HUES48 (cell line): ENCODE data around the gene COTL1.

Experiments used
- H3K27ac ChIP-seq: one replicate; pipeline ENCODE4 v1.7.0; 2013; ENCODE audit warnings: low read depth, low read length, inconsistent platforms
- H3K27me3 ChIP-seq: 2 replicates; pipeline ENCODE4 v1.6.1; 2013; ENCODE audit warnings: mild to moderate bottlenecking, low read length; ENCODE audit not compliant: control insufficient read depth, insufficient read depth
- H3K36me3 ChIP-seq: 2 replicates; pipeline ENCODE4 v1.6.1; 2013; ENCODE audit warnings: low read length; ENCODE audit not compliant: control insufficient read depth, insufficient read depth
- H3K4me1 ChIP-seq: 2 replicates; pipeline ENCODE4 v1.6.1; 2013; ENCODE audit warnings: mild to moderate bottlenecking, low read length; ENCODE audit not compliant: control insufficient read depth, insufficient read depth
- H3K4me3 ChIP-seq: 2 replicates; pipeline ENCODE4 v1.5.1; 2013; ENCODE audit warnings: mild to moderate bottlenecking, low read depth, low read length
- H3K9ac ChIP-seq: 2 replicates; pipeline ENCODE4 v1.6.1; 2013; ENCODE audit warnings: mild to moderate bottlenecking, low read depth, low read length, moderate library complexity
- H3K9me3 ChIP-seq: 2 replicates; pipeline ENCODE4 v1.6.1; 2013; ENCODE audit warnings: low read length; ENCODE audit not compliant: control insufficient read depth, insufficient read depth

COTL1 gene

GRCh38 chr16:84656649-84657048, 38.8 kb upstream of the COTL1 start:
- H3K36me3 ChIP-seq, result peaks cover 55% of the 10 kb centered on the region
- no peak overlapping the region for H3K9ac ChIP-seq
- H3K27ac ChIP-seq, result no peak overlapping the region

GRCh38 chr16:84654998-84655397, 37.1 kb upstream of the COTL1 start:
- Histone ChIP-seq H3K9ac (no peak overlapping the region), H3K27me3 (no peaks in the 10 kb centered on the region), H3K27ac (no peak overlapping the region), H3K4me3 (no peak overlapping the region), H3K4me1 (no peaks in the 10 kb centered on the region), H3K9me3 (no peaks in the 10 kb centered on the region), H3K36me3 (peaks cover 46% of the 10 kb centered on the region)

More at GRCh38 chr16:84656649-84657048, 38.8 kb upstream of the COTL1 start:
- Histone ChIP-seq H3K4me1 (no peaks in the 10 kb centered on the region), H3K27me3 (no peaks in the 10 kb centered on the region), H3K9me3 (no peaks in the 10 kb centered on the region), H3K4me3 (no peak overlapping the region)

DNA sequence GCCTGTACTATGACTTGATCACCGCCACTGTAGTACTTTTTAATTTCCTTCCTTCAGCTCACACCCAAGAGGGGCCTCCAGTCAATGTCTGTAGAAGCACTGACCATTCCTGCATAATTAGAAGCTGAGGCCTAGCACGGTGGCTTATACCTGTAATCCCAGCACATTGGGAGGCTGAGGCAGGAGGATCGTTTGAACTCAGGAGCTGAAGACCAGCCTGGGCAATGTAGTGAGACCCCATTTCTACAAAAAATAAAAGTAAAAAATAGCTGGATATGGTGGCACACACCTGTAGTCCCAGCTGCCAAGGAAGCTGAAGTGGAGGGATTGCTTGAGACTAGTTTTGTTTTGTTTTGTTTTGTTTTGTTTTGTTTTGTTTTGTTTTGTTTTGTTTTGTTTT, 36.4 kb upstream of the COTL1 start:
- H3K4me3 ChIP-seq, result no peak overlapping the region
- no peaks in the 10 kb centered on the region for H3K9me3 ChIP-seq
- peaks cover 39% of the 10 kb centered on the region for H3K36me3 ChIP-seq
- H3K27me3 ChIP-seq, result peaks cover 4% of the 10 kb centered on the region
- H3K9ac ChIP-seq, result no peak overlapping the region
- no peak overlapping the region for H3K27ac ChIP-seq
- H3K4me1 ChIP-seq, result peaks cover 3% of the 10 kb centered on the region; the same call in 1 of the 2 replicates

DNA sequence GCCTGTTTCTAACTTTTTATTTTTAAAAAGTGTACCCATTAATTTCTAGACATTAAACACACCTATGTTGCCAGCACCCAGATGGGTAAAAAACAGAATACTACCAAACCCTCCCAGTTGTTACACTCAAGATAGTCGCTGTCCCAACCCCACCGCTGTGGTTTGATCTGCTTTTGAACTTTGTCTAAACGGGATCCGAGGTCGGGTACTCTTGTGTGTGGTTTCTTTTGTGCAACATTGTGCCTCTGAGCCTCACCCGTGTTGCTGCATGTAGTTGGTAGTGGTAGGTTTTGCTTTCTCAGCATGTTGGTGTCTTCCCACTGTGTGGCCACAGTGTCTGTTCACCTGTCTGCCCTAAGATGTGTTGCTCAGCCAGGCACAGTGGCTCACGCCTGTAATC, 34.7 kb upstream of the COTL1 start:
- peaks cover 14% of the 10 kb centered on the region for H3K27me3 ChIP-seq
- no peaks in the 10 kb centered on the region for H3K9me3 ChIP-seq
- no peak overlapping the region for H3K27ac ChIP-seq
- H3K4me3 ChIP-seq, result no peak overlapping the region
- H3K9ac ChIP-seq, result no peak overlapping the region
- peaks cover 23% of the 10 kb centered on the region for H3K36me3 ChIP-seq
- peaks cover 5% of the 10 kb centered on the region; the same call in 1 of the 2 replicates for H3K4me1 ChIP-seq

DNA sequence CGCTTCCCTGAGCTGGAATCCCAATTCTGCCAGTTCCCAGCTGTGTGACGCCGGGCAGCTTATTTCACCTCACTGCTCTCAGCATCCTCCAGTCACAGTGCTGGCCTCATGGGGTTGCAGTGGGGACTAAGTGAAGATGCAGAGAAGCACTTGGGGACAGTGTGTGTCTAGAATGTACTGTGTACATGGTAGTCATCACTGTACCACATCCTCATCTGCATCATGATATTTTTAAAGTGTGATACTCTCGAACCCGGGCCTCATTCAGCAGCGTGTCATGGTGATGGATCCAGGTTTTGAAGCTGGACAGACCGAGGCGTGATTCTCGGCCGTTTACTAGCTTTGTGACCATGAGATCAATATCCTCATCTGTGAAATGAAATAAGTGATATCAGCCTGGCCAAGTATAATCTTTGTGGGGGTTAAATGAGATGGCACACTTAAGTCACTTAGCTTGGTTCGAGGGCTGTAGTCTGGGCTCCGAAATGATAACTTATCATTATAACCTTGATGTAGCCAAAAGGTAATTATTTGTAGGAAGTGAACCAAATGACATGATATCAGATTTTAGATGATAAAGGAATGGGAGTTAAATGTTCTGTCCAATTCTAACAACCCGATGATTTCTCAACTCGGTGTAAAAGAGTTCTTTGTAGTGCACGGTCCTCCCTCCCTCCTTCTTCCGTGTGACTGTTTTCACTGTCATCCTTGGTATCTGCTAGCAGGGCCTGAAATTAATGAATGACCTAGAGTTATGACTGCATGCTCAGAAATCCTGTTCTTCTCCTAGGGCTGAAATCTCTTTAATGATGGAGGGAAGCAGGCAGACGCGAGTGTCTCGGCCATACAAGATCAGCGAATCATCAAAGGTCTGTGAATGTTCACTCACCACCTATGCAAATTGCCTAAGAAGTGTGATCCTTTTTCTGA, 32.4 kb upstream of the COTL1 start:
- peaks cover 13% of the 10 kb centered on the region for H3K36me3 ChIP-seq
- no peaks in the 10 kb centered on the region for H3K9me3 ChIP-seq
- H3K9ac ChIP-seq, result no peak overlapping the region
- H3K27me3 ChIP-seq, result peaks cover 17% of the 10 kb centered on the region
- H3K4me1 ChIP-seq, result peaks cover 5% of the 10 kb centered on the region; the same call in 1 of the 2 replicates
- H3K27ac ChIP-seq, result no peak overlapping the region
- H3K4me3 ChIP-seq, result no peak overlapping the region

DNA sequence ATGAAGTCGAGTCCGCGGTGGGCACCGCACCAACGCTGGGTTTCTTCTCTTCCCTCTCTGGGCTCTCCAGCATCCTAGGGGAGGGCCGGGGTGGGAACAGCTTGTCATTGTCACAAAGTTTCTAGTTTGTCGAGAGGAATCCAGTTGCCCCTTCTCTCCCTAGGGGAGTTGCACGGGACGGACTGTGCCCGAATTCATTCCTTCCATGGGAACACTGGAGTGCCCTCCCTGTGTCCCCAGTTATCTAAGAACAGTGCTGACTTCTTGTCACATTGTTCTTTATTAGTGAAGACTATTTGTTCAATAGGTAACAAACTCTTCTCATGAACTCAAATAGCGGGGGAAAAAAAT, 31.6 kb upstream of the COTL1 start:
- no peaks in the 10 kb centered on the region for H3K9me3 ChIP-seq
- peaks cover 17% of the 10 kb centered on the region for H3K27me3 ChIP-seq
- H3K4me3 ChIP-seq, result peak overlapping the region; percentile 70; the same call in 1 of the 2 replicates
- H3K36me3 ChIP-seq, result peaks cover 13% of the 10 kb centered on the region
- H3K27ac ChIP-seq, result no peak overlapping the region
- H3K9ac ChIP-seq, result no peak overlapping the region
- H3K4me1 ChIP-seq, result peaks cover 5% of the 10 kb centered on the region; the same call in 1 of the 2 replicates

DNA sequence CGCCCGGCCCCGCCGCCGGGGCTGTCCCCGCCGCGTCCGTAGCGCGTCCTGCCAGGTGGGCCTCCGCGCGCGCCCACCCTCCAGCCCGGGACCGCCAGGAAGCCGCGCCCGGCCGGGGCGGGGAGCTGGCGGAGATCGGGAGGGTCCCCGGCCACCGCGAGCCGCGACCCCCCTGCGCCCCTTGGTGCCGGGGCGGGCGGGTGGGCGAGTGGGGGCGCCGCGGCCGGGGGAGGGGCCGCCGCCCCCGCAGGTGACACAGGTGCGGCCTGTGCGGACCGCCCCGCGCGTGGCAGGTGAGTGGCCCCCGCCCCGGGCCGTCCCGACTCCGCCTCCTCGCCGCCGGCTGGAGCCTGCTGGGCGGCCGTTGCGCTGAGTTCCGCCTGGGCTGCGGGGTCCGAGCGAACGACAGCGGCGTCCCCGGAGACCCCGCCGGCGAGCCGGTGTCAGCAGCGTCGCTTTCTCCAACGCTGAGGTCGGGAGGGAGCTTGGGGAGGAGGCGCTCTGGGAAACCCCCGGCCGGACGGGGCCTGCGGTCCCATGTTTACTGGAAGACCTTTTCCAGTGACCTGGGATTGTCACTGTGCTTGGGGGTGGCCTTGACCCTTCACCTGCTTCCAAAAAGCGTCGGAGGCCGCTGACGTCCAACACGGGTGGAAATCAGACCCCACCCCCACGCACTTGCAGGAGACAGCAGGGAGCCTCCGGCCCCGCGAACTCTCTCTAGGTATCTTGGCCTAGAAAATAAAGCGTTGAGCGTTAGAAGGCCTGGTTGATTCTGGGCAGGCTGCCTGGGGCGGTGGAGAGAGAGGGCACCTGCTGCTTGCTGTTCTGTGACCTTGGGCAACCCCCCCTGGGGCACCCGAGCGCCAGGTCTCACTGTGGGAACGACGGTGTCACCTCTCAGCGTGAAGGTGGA, 31.0 kb upstream of the COTL1 start:
- no peak overlapping the region for H3K9ac ChIP-seq
- H3K36me3 ChIP-seq, result peaks cover 13% of the 10 kb centered on the region
- no peaks in the 10 kb centered on the region for H3K9me3 ChIP-seq
- peaks cover 17% of the 10 kb centered on the region for H3K27me3 ChIP-seq
- H3K27ac ChIP-seq, result no peak overlapping the region
- H3K4me3 ChIP-seq, result peak overlapping the region; percentile 70
- H3K4me1 ChIP-seq, result peaks cover 5% of the 10 kb centered on the region; the same call in 1 of the 2 replicates

DNA sequence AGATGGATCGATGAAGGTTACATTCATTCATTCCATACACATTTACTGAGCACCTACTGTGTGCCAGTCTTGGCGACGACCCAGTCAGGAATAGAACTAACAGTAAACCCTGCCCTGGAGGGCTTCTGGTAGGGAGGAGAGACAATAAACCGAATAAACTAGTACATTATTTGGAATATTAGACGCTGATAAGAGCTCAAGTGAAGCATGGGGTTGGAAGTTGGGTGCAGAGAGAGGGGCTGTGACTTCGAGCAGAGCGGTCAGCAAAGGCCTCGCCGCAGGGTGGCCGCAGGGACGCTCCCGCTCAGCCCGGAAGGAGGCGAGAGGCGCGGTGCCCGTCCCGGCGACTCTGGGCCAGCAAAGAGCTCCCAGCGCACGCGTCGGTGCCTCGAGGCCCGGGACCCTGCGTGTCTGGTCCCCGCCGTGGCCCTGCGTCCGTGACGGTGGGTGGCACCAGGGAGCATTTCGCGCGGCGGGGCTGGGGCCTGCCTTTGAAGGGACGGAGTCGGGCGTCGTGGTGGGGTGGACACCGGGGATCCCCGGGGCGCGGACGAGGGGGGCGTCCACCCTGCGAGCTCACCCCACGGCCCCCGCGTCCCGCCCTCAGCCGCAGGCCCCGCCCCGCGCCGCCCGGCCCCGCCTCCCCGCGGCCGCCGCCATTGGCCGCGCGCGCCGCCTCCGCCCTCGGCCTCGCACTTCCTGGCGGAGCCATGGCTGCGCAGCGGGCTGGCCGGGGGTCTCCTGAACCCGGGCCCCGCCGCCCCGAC, 30.1 kb upstream of the COTL1 start, which contains the start of gene KLHL36:
TSS of gene KLHL36 (plus strand) at position 684 of the 767 bp plus-strand sequence. CDS start 2,357 bp downstream, outside the sequence.
- H3K27ac ChIP-seq, result no peak within 1 kb of the TSS

DNA sequence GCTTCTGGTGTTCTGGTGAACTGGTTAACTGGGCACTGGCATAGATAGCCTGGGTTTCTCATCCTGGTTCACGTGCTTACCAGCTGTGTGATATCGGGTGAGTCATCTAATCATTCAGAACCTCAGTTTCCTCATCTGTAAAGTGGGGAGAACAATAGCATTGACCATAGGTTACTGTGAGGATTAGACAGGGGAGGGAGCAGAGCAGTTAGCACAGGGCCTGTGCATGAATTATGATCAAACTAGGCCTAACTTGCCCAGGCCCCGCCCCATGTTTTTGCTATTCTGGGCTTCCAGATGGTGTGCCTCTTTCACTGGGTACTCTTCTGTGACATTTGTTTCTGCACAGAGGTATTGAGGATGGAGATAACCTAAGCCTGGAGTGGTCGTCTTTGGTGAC, 25.8 kb upstream of the COTL1 start:
- Histone ChIP-seq H3K36me3 (no peaks in the 10 kb centered on the region), H3K9me3 (no peaks in the 10 kb centered on the region), H3K27me3 (peaks cover 9% of the 10 kb centered on the region), H3K27ac (no peak overlapping the region), H3K4me3 (no peak overlapping the region), H3K9ac (no peak overlapping the region), H3K4me1 (0 out of 2 replicates have a peak, but pooled peaks cover 5% of the 10 kb centered on the region)

More for the DNA sequence above, 30.1 kb upstream of the COTL1 start, which contains the start of gene KLHL36:
- Histone ChIP-seq H3K9me3 (no peaks in the 10 kb centered on the region), H3K4me1 (peaks cover 5% of the 10 kb centered on the region; the same call in 1 of the 2 replicates), H3K9ac (no peak within 1 kb of the TSS), H3K36me3 (peaks cover 13% of the 10 kb centered on the region; the same call in 1 of the 2 replicates), H3K27me3 (peaks cover 17% of the 10 kb centered on the region), H3K4me3 (peak within 1 kb of the TSS; percentile 70)

- Histone ChIP-seq H3K4me1 (0 out of 2 replicates have a peak, but pooled peaks cover 5% of the 10 kb centered on the region), H3K27ac (peak overlapping the region; percentile 5), H3K4me3 (no peak overlapping the region), H3K27me3 (peaks cover 9% of the 10 kb centered on the region), H3K9me3 (no peaks in the 10 kb centered on the region), H3K36me3 (no peaks in the 10 kb centered on the region), H3K9ac (no peak overlapping the region)
Measured at GRCh38 chr16:84643180-84643583, 25.3 kb upstream of the COTL1 start.
